Thoracic aorta (tissue), 2 donors: ENCODE results near the gene HOXB1. TPM values are rescaled to one million over a fixed set of nuclear protein-coding genes. Genes with fewer than 3 reads are reported as not detected.

Experiments used
- ATAC-seq: fragments of 150-250 bp; one replicate; pipeline ENCODE4 v1.8.0; 2017; ENCODE audit warnings: low read depth; ENCODE audit not compliant: insufficient number of reproducible peaks, low FRiP score
- DNase-seq: peaks from one replicate; pipeline ENCODE4 v3.0.0-alpha.2; 2020; ENCODE audit warnings: low spot score
- H3K27ac ChIP-seq, 2 donors: fragments of 200-600 bp; sonication (generic); 1 replicate in 1 of 2; 2 replicates in 1 of 2; pipeline ENCODE4 v1.5.1; 2016; ENCODE audit warnings: mild to moderate bottlenecking in 2 of 2, moderate library complexity in 2 of 2
- H3K27me3 ChIP-seq: fragments of 200-600 bp; sonication (generic); replicated peaks from 2 replicates; pipeline ENCODE4 v1.6.0; 2016; ENCODE audit warnings: mild to moderate bottlenecking; ENCODE audit not compliant: insufficient read depth
- H3K36me3 ChIP-seq: fragments of 200-600 bp; sonication (generic); one replicate; pipeline ENCODE4 v1.5.1; 2016
- H3K4me1 ChIP-seq, 2 donors: fragments of 200-600 bp; sonication (generic); 1 replicate in 1 of 2; 2 replicates in 1 of 2; pipeline versions ENCODE4 v1.5.1 to v1.6.0; 2016; ENCODE audit warnings: low read depth in 2 of 2, mild to moderate bottlenecking in 1 of 2; ENCODE audit not compliant: control insufficient read depth in 1 of 2
- H3K4me3 ChIP-seq: fragments of 200-600 bp; sonication (generic); 2 replicates; pipeline ENCODE4 v1.5.1; 2016; ENCODE audit warnings: mild to moderate bottlenecking
- H3K9me3 ChIP-seq: fragments of 200-600 bp; sonication (generic); 2 replicates; pipeline ENCODE4 v1.5.1; 2016
- total RNA-seq, 2 donors: library from RNA; depleted of rRNA; stranded (reverse); fragments of >200 nt; gene quantifications; one replicate each; pipeline versions ENCODE4 v1.1.0 to v1.2.3, GENCODE V29; 2016
- TF ChIP-seq, protein P1 (sequence below): fragments of 200-600 bp; sonication (generic); IDR thresholded peaks from one replicate; pipeline ENCODE4 v1.5.1; 2019; ENCODE audit warnings: antibody characterized with exemption

Gene HOXB1
- total RNA-seq, 2 donors from 2014 or later, result not detected

- TF ChIP-seq, protein P1, sequence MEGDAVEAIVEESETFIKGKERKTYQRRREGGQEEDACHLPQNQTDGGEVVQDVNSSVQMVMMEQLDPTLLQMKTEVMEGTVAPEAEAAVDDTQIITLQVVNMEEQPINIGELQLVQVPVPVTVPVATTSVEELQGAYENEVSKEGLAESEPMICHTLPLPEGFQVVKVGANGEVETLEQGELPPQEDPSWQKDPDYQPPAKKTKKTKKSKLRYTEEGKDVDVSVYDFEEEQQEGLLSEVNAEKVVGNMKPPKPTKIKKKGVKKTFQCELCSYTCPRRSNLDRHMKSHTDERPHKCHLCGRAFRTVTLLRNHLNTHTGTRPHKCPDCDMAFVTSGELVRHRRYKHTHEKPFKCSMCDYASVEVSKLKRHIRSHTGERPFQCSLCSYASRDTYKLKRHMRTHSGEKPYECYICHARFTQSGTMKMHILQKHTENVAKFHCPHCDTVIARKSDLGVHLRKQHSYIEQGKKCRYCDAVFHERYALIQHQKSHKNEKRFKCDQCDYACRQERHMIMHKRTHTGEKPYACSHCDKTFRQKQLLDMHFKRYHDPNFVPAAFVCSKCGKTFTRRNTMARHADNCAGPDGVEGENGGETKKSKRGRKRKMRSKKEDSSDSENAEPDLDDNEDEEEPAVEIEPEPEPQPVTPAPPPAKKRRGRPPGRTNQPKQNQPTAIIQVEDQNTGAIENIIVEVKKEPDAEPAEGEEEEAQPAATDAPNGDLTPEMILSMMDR, result no peak
- H3K36me3 ChIP-seq, result no peaks in the 10 kb centered on the region
- ATAC-seq, result no peak
- H3K9me3 ChIP-seq, result no peaks in the 10 kb centered on the region
- no peaks in the 10 kb centered on the region for H3K27me3 ChIP-seq
- H3K27ac ChIP-seq, result no peak overlapping the region
- peaks cover 0 to under 1% of the 10 kb centered on the region in 2 donors for H3K4me1 ChIP-seq
- H3K4me3 ChIP-seq, result no peak overlapping the region
- DNase-seq, result no peak
Measured at GRCh38 chr17:48487221-48487620, 43.6 kb downstream of the HOXB1 start.

- H3K27me3 ChIP-seq, result no peaks in the 10 kb centered on the region
- no peak overlapping the region for H3K4me3 ChIP-seq
- no peaks in the 10 kb centered on the region for H3K4me1 ChIP-seq
- H3K27ac ChIP-seq, result no peak overlapping the region
- H3K9me3 ChIP-seq, result no peaks in the 10 kb centered on the region
- H3K36me3 ChIP-seq, result no peaks in the 10 kb centered on the region
- DNase-seq (no peak), ATAC-seq (no peak)
- TF ChIP-seq, protein P1, result no peak
Measured at GRCh38 chr17:48486557-48486956, 44.3 kb downstream of the HOXB1 start.

DNA sequence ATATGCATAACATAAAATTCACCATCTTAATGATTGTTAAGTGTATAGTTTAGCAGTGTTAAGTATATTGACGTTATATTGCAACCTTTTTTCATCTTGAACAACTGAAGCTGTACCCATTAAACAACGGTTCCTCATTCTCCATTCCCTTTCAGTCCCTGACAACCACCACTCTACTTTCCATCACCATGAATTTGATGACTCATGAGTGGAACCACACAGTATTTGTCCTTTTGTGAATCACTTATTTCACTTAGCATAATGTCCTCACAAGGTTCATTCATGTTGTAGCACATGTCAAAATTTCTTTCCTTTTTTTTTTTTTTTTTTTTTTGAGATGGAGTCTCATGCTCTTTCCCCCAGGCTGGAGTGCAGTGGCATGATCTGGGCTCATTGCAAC, 46.0 kb downstream of the HOXB1 start:
- Histone ChIP-seq H3K36me3 (no peaks in the 10 kb centered on the region), H3K4me3 (no peak overlapping the region), H3K9me3 (no peaks in the 10 kb centered on the region), H3K4me1 (no peaks in the 10 kb centered on the region), H3K27me3 (no peaks in the 10 kb centered on the region), H3K27ac (no peak overlapping the region)
- TF ChIP-seq, protein P1, result no peak
- no peak for ATAC-seq
- no peak for DNase-seq

DNA sequence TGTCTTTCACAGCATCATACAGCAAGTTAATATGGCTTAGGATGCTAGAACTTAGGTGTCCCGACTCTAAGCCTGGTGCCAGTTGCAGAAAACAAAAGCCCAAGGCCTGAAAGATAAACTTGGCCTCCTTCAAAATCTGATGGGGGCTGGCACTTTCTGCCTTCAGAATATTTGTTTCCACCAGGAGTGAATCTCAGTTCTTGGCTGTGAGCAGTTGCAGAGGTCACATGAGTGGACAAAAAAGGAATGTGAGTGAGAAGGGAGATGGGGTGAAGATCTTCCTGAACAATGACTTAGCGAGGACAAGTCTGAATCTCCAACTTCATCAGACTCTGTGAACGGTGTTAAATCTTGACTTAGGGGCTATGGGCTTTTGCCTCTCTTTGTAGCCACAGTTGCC, 46.6 kb downstream of the HOXB1 start:
- Histone ChIP-seq H3K27ac (no peak overlapping the region), H3K36me3 (no peaks in the 10 kb centered on the region), H3K9me3 (no peaks in the 10 kb centered on the region), H3K4me3 (no peak overlapping the region), H3K27me3 (no peaks in the 10 kb centered on the region), H3K4me1 (no peaks in the 10 kb centered on the region)
- ATAC-seq (no peak), DNase-seq (no peak)
- TF ChIP-seq, protein P1, result no peak

DNA sequence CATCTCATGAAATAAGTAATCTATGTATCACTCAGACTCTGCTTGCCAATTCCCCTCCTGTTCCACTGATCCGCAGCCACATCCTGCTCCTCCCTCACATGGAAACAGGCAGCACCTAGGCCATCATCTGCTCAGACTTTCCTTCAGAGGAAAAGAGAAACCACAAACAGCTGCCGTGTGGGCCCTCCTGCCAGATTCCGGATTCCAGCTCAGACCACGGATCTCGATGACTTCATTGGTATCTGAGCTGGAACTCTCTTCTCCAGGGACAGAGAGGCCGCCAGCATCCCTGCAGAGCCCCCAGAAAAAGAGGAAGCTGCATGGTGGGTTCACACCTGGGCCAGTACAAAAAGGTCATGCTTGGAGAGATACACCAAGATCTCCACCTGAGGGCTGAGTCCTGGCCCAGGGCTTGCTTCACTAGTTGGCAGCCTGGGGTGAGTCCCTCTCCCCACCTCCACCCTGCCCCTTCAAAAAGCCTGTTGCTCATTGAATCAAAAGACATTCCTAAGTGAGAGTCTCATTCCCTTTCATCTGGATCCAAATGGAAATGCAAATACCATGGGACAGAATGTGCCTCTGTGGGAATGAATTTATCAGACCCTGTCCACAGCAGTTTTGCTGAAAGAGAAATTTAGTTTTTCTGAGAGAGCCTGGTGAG, 47.2 kb downstream of the HOXB1 start:
- no peak overlapping the region for H3K4me3 ChIP-seq
- H3K27ac ChIP-seq, result no peak overlapping the region
- no peak for ATAC-seq
- no peak for DNase-seq
- no peaks in the 10 kb centered on the region for H3K4me1 ChIP-seq
- no peaks in the 10 kb centered on the region for H3K36me3 ChIP-seq
- H3K9me3 ChIP-seq, result no peaks in the 10 kb centered on the region
- no peaks in the 10 kb centered on the region for H3K27me3 ChIP-seq
- TF ChIP-seq, protein P1, result no peak
